SK-N-SH (cell line): ENCODE data around the gene PNKP. TPM values are rescaled to one million over a fixed set of nuclear protein-coding genes. Genes with fewer than 3 reads are reported as not detected.

Source experiments
- CTCF ChIA-PET: fragments of 300-600, 350-600 bp; formaldehyde crosslinking; extraction: SDS; loops from one replicate; lab custom pipeline; 2021; lab: Yijun Ruan, JAX
- POLR2A ChIA-PET: fragments of 350-600 bp; sonication (Branson Sonifier 250); formaldehyde crosslinking; extraction: SDS; loops from one replicate; lab custom pipeline; 2020; ENCODE audit warnings: antibody characterized with exemption, inconsistent platforms; lab: Yijun Ruan, JAX
- DNase-seq: peaks from one replicate; pipeline ENCODE4 v3.0.0; 2012
- H2AFZ ChIP-seq: fragments of 200-600 bp; sonication (generic); 2 replicates; pipeline ENCODE4 v1.8.1; 2016; ENCODE audit warnings: antibody characterized with exemption, mild to moderate bottlenecking, low read depth
- H3F3A ChIP-seq: fragments of 200-600 bp; sonication (generic); replicated peaks from 2 replicates; pipeline ENCODE3; 2016; ENCODE audit warnings: antibody characterized with exemption, mild to moderate bottlenecking; ENCODE audit not compliant: insufficient read depth
- H3K27ac ChIP-seq, 2 experiments: fragments of 200-500 bp in 1 of 2; fragments of 200-600 bp in 1 of 2; sonication (Bioruptor generic) in 1 of 2; sonication (generic), shearing (Covaris generic) in 1 of 2; 2 replicates each; pipeline versions ENCODE4 v1.5.1 to v1.6.1; 2014 to 2016; ENCODE audit warnings: low read depth in 2 of 2, inconsistent platforms in 1 of 2, low read length in 1 of 2, mild to moderate bottlenecking in 1 of 2, mixed read lengths in 1 of 2
- H3K27me3 ChIP-seq: fragments of 200-600 bp; sonication (generic), shearing (Covaris generic); 2 replicates; pipeline ENCODE4 v1.6.1; 2016; ENCODE audit warnings: mixed run types; ENCODE audit not compliant: insufficient read depth
- H3K36me3 ChIP-seq, 2 experiments: fragments of 200-500 bp in 1 of 2; fragments of 200-600 bp in 1 of 2; sonication (Bioruptor generic) in 1 of 2; sonication (generic) in 1 of 2; replicated peaks in 1 of 2; 2 replicates each; pipeline versions ENCODE3 to v1.5.1; 2014 to 2016; ENCODE audit warnings: low read length in 1 of 2, mild to moderate bottlenecking in 1 of 2; ENCODE audit not compliant: insufficient read depth in 2 of 2, control insufficient read depth in 1 of 2
- H3K4me1 ChIP-seq, 2 experiments: fragments of 200-500 bp in 1 of 2; fragments of 200-600 bp in 1 of 2; sonication (Bioruptor generic) in 1 of 2; sonication (generic), shearing (Covaris generic) in 1 of 2; 2 replicates each; pipeline versions ENCODE4 v1.5.1 to v1.6.1; 2014 to 2016; ENCODE audit warnings: low read depth in 1 of 2, low read length in 1 of 2, mixed run types in 1 of 2; ENCODE audit not compliant: insufficient read depth in 2 of 2, control insufficient read depth in 1 of 2
- H3K4me2 ChIP-seq: fragments of 200-600 bp; sonication (generic), shearing (Covaris generic); 2 replicates; pipeline ENCODE4 v1.6.1; 2017; ENCODE audit warnings: mixed run types
- H3K4me3 ChIP-seq, 2 experiments: fragments of 200-500 bp in 1 of 2; fragments of 200-600 bp in 1 of 2; sonication (Bioruptor generic) in 1 of 2; sonication (generic), shearing (Covaris generic) in 1 of 2; 2 replicates each; pipeline versions ENCODE4 v1.5.1 to v1.8.1; 2014 to 2016; ENCODE audit warnings: low read depth in 2 of 2, inconsistent platforms in 1 of 2, low read length in 1 of 2, mild to moderate bottlenecking in 1 of 2, mixed read lengths in 1 of 2, moderate library complexity in 1 of 2
- H3K79me2 ChIP-seq: fragments of 200-600 bp; sonication (generic); 2 replicates; pipeline ENCODE4 v1.8.1; 2017; ENCODE audit warnings: mild to moderate bottlenecking; ENCODE audit not compliant: insufficient read depth
- H3K9ac ChIP-seq: fragments of 200-600 bp; sonication (generic); 2 replicates; pipeline ENCODE4 v1.6.1; 2017; ENCODE audit warnings: mixed run types
- H3K9me2 ChIP-seq: fragments of 200-600 bp; sonication (generic); 2 replicates; pipeline ENCODE4 v1.6.1; 2017; ENCODE audit warnings: mixed run types
- H3K9me3 ChIP-seq: fragments of 200-600 bp; sonication (generic); 2 replicates; pipeline ENCODE4 v1.6.1; 2017; ENCODE audit warnings: mixed run types, mild to moderate bottlenecking, moderate library complexity
- H4K20me1 ChIP-seq: fragments of 200-600 bp; sonication (generic); 2 replicates; pipeline ENCODE4 v1.6.1; 2017; ENCODE audit warnings: mild to moderate bottlenecking, mixed run types; ENCODE audit not compliant: insufficient read depth
- CTCF ChIP-seq: fragments of 200-600 bp; sonication (generic); IDR thresholded peaks from 2 replicates; pipeline ENCODE4 v1.6.1; 2017; ENCODE audit warnings: antibody characterized with exemption, mild to moderate bottlenecking, moderate library complexity
- ELF1 ChIP-seq: IDR thresholded peaks from 2 replicates; pipeline ENCODE4 v1.4.0; 2012
- GATA2 ChIP-seq: sonication (generic); formaldehyde crosslinking; IDR thresholded peaks from 2 replicates; pipeline ENCODE4 v1.5.0; 2020; ENCODE audit warnings: mild to moderate bottlenecking, missing genetic modification reagents
- IRF3 ChIP-seq: fragments of 150-350 bp; IDR thresholded peaks from 2 replicates; pipeline ENCODE4 v1.6.1; 2016; ENCODE audit warnings: mild to moderate bottlenecking, low read depth, low read length
- JUND ChIP-seq: IDR thresholded peaks from 2 replicates; pipeline ENCODE4 v1.4.0; 2012
- MAX ChIP-seq: IDR thresholded peaks from 2 replicates; pipeline ENCODE4 v1.4.0; 2012; ENCODE audit warnings: low read depth
- PBX3 ChIP-seq: IDR thresholded peaks from 2 replicates; pipeline ENCODE4; 2012
- POLR2AphosphoS5 ChIP-seq: IDR thresholded peaks from 2 replicates; pipeline ENCODE4 v1.6.1; 2012; ENCODE audit warnings: low read depth, low read length
- RFX5 ChIP-seq: IDR thresholded peaks from 2 replicates; pipeline ENCODE4 v1.6.1; 2012; ENCODE audit warnings: mild to moderate bottlenecking, improper control_type of control experiment, low read length
- SIN3A ChIP-seq: IDR thresholded peaks from 2 replicates; pipeline ENCODE4 v1.6.1; 2012; ENCODE audit warnings: low read depth, mild to moderate bottlenecking, low read length, moderate library complexity, borderline replicate concordance
- WGBS: methylation state at CpG from one replicate; pipeline ENCODE4 v1.1.6; 2017; ENCODE audit warnings: low lambda C conversion rate; 5-methylcytosine and 5-hydroxymethylcytosine counted together
- polyA plus RNA-seq, 3 experiments: library from polyadenylated mRNA; depleted of rRNA; stranded (reverse); fragments of >200 nt; gene quantifications; 2 replicates each; pipeline ENCODE4 v1.2.3, GENCODE V29; 2012
- TF ChIP-seq, protein P1 (sequence below): IDR thresholded peaks from 2 replicates; pipeline ENCODE4 v1.4.0; 2012; ENCODE audit warnings: low read depth, borderline replicate concordance
- TF ChIP-seq, protein P2 (sequence below): IDR thresholded peaks from 2 replicates; pipeline ENCODE4 v1.6.1; 2012; ENCODE audit warnings: mild to moderate bottlenecking, low read depth, low read length, moderate library complexity
- TF ChIP-seq, protein P3 (sequence below): IDR thresholded peaks from 2 replicates; pipeline ENCODE4 v1.4.0; 2012; ENCODE audit warnings: low read depth, borderline replicate concordance

The PNKP gene
- polyA plus RNA-seq, 1 of the 3 experiments (the other 2 are of a cell fraction), result 52.0 TPM

DNA sequence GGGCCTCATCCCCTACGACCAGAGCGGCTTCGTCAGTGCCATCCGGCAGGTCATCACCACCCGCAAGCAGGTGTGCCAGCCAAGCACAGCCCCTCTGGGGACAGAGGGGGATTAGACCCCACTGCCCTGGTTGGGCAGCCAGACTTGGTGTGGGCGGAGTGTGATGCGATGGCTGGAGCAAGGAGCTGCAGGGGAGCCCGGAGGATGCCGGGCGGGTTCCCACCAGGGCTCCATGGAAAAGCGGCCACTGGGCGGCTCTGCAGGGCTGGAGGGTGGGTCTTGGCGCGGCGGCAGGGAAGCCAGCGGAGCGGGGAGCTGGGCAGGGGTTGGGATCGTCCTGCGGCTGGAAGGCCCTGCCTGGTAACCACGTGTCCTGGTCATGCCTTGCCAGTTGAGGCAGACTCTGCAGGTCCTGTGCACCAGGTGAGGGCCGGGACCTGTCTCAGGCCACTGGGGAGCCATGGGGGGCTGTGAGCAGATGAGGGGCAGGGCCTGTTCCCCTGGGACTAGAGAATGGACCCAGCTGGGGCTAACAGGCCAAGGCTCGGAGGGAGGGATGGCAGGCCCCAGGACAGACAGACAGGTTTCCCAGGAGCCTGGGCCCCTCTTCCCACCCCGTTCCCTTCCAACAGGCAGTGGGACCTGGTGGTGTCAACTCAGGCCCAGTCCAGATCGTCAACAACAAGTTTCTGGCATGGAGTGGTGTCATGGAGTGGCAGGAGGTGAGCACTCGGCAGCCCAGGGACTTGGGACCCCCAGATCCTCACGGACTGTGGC lies 10.1 kb downstream of the PNKP start:
- TF ChIP-seq, protein P1, sequence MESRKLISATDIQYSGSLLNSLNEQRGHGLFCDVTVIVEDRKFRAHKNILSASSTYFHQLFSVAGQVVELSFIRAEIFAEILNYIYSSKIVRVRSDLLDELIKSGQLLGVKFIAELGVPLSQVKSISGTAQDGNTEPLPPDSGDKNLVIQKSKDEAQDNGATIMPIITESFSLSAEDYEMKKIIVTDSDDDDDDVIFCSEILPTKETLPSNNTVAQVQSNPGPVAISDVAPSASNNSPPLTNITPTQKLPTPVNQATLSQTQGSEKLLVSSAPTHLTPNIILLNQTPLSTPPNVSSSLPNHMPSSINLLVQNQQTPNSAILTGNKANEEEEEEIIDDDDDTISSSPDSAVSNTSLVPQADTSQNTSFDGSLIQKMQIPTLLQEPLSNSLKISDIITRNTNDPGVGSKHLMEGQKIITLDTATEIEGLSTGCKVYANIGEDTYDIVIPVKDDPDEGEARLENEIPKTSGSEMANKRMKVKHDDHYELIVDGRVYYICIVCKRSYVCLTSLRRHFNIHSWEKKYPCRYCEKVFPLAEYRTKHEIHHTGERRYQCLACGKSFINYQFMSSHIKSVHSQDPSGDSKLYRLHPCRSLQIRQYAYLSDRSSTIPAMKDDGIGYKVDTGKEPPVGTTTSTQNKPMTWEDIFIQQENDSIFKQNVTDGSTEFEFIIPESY, result peak; percentile 40; the same call in 1 of the 2 replicates
- TF ChIP-seq, protein P2, sequence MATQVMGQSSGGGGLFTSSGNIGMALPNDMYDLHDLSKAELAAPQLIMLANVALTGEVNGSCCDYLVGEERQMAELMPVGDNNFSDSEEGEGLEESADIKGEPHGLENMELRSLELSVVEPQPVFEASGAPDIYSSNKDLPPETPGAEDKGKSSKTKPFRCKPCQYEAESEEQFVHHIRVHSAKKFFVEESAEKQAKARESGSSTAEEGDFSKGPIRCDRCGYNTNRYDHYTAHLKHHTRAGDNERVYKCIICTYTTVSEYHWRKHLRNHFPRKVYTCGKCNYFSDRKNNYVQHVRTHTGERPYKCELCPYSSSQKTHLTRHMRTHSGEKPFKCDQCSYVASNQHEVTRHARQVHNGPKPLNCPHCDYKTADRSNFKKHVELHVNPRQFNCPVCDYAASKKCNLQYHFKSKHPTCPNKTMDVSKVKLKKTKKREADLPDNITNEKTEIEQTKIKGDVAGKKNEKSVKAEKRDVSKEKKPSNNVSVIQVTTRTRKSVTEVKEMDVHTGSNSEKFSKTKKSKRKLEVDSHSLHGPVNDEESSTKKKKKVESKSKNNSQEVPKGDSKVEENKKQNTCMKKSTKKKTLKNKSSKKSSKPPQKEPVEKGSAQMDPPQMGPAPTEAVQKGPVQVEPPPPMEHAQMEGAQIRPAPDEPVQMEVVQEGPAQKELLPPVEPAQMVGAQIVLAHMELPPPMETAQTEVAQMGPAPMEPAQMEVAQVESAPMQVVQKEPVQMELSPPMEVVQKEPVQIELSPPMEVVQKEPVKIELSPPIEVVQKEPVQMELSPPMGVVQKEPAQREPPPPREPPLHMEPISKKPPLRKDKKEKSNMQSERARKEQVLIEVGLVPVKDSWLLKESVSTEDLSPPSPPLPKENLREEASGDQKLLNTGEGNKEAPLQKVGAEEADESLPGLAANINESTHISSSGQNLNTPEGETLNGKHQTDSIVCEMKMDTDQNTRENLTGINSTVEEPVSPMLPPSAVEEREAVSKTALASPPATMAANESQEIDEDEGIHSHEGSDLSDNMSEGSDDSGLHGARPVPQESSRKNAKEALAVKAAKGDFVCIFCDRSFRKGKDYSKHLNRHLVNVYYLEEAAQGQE, result no peak
- TF ChIP-seq ELF1 (0 out of 2 replicates have a peak, but pooled peaks have one; percentile 2), POLR2AphosphoS5 (peak; percentile 28), PBX3 (peak; percentile 18), GATA2 (CRISPR knock-in tag) (no peak)
- Histone ChIP-seq H3F3A (peaks cover 60% of the 10 kb centered on the region), H3K36me3 (peaks cover 17 to 49% of the 10 kb centered on the region in 2 experiments), H3K4me3 (no peak overlapping the region), H3K4me1 (peaks cover 13 to 19% of the 10 kb centered on the region in 2 experiments; a peak in 3 of 4 replicates), H2AFZ (no peak overlapping the region), H3K27me3 (no peaks in the 10 kb centered on the region), H4K20me1 (peaks cover 65% of the 10 kb centered on the region), H3K9me3 (no peaks in the 10 kb centered on the region), H3K9me2 (no peaks in the 10 kb centered on the region), H3K27ac (peak overlapping the region in 1 of 2 experiments; percentile 65; a peak in 2 of 4 replicates), H3K4me2 (no peak overlapping the region), H3K9ac (no peak overlapping the region), H3K79me2 (peaks cover 31% of the 10 kb centered on the region)
- CTCF ChIA-PET, result no interaction called here
- peak; percentile 52 for DNase-seq
- POLR2A ChIA-PET, result interaction anchor here (1.3 kb wide), 1 partner anchor 12 kb away, joined by 5 read pairs; no protein-coding TSS in a partner anchor
- WGBS, result 97% methylated on average over 20 of the region's 26 CpGs

DNA sequence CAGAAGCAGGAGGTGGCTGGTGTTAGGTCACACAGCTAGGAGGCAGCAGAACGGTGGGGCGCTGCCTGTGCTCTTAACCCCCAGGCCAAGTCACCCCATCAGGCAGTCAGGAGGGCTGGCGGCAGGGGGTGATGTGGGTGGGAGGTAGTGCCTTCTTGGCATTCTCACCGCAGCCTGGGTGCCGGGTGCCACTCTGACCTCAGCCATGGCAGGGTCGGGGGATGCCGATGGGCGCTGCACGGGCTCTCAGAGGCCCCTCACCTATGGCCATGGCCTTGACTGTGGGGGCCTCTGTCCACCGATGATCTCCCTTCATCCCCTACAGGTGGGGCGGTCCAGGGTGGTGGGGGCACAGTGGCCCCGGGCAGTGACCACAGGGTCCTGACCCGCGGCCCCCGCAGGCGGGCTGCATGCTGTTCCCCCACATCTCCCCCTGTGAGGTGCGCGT lies 10.8 kb downstream of the PNKP start:
- H3K27me3 ChIP-seq, result no peaks in the 10 kb centered on the region
- DNase-seq, result peak; percentile 36
- peaks cover 13 to 23% of the 10 kb centered on the region in 2 experiments; a peak in 3 of 4 replicates for H3K4me1 ChIP-seq
- 89% methylated on average over 7 of the region's 18 CpGs for WGBS
- no peak overlapping the region for H3K4me3 ChIP-seq
- peaks cover 71% of the 10 kb centered on the region for H4K20me1 ChIP-seq
- H2AFZ ChIP-seq, result no peak overlapping the region
- H3K9ac ChIP-seq, result no peak overlapping the region
- no peak overlapping the region; a peak in 1 of 4 replicates for H3K27ac ChIP-seq
- no peaks in the 10 kb centered on the region for H3K9me3 ChIP-seq
- no peak for TF ChIP-seq SIN3A
- peak; percentile 24; the same call in 1 of the 2 replicates for TF ChIP-seq ELF1
- TF ChIP-seq MAX, result no peak
- no peak for TF ChIP-seq IRF3
- TF ChIP-seq CTCF, result no peak
- TF ChIP-seq, protein P3, sequence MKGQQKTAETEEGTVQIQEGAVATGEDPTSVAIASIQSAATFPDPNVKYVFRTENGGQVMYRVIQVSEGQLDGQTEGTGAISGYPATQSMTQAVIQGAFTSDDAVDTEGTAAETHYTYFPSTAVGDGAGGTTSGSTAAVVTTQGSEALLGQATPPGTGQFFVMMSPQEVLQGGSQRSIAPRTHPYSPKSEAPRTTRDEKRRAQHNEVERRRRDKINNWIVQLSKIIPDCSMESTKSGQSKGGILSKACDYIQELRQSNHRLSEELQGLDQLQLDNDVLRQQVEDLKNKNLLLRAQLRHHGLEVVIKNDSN, result no peak
- TF ChIP-seq JUND, result peak; percentile 4; the same call in 1 of the 2 replicates
- no peak for TF ChIP-seq RFX5
- TF ChIP-seq, all 33 proteins: peak for 2
- H3K9me2 ChIP-seq, result no peaks in the 10 kb centered on the region
- H3K79me2 ChIP-seq, result peaks cover 37% of the 10 kb centered on the region
- no peak overlapping the region for H3K4me2 ChIP-seq
- CTCF ChIA-PET, result no interaction called here
- H3F3A ChIP-seq, result peaks cover 65% of the 10 kb centered on the region
- POLR2A ChIA-PET, result no interaction called here
- peaks cover 17 to 44% of the 10 kb centered on the region in 2 experiments for H3K36me3 ChIP-seq
